ENCODE data around the gene SUGCT.

DNA sequence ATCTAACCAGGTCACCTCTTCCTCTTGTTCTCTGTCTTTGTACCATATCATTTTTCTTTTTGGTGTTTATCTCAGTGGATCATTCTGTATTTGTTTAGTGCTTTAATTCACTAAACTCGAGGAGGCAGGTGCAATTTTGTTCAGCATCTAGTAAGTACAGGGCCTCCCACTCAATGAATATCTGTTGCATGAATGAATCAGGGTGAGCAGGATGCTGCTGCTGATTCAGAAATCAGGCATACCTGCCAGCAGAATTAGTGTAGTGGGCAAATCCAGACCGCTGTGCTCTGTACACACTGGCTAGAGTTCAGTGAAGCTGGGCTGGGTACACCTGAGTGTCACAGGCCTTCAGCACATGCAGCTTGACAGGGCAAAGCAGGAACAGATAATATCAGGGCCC is 511.9 kb downstream of the SUGCT start:
- TF ChIP-seq, protein P1, sequence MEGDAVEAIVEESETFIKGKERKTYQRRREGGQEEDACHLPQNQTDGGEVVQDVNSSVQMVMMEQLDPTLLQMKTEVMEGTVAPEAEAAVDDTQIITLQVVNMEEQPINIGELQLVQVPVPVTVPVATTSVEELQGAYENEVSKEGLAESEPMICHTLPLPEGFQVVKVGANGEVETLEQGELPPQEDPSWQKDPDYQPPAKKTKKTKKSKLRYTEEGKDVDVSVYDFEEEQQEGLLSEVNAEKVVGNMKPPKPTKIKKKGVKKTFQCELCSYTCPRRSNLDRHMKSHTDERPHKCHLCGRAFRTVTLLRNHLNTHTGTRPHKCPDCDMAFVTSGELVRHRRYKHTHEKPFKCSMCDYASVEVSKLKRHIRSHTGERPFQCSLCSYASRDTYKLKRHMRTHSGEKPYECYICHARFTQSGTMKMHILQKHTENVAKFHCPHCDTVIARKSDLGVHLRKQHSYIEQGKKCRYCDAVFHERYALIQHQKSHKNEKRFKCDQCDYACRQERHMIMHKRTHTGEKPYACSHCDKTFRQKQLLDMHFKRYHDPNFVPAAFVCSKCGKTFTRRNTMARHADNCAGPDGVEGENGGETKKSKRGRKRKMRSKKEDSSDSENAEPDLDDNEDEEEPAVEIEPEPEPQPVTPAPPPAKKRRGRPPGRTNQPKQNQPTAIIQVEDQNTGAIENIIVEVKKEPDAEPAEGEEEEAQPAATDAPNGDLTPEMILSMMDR (IDR thresholded peaks at IDR 0.05) = no peak
- TF ChIP-seq POLR2A (IDR thresholded peaks at IDR 0.05) = no peak
